Measurements from ENCODE around the gene ZBED2. TPM values are rescaled to one million over a fixed set of nuclear protein-coding genes. Genes with fewer than 3 reads are reported as not detected.
A peak's percentile ranks its signal among the peaks of the same experiment; 100 is the strongest.

ZBED2 gene
- total and polyA plus RNA-seq, 2 donors (not counting 3 experiments of a cell fraction or from before 2014, with no cell fraction given), result not detected

- TF ChIP-seq FOS (IDR thresholded peaks at IDR 0.05; ENCODE audit: borderline replicate concordance, insufficient read depth, low read length) (no peak), POLR2AphosphoS5 (IDR thresholded peaks at IDR 0.05; ENCODE audit: insufficient read depth, low read depth, low read length) (no peak), EZH2 (IDR thresholded peaks at IDR 0.05; ENCODE audit: borderline replicate concordance, low read depth, low read length, severe bottlenecking) (no peak)
- Histone ChIP-seq H3K36me3 (ENCODE audit: control insufficient read depth in 2 of 2, extremely low read depth in 1 of 2, insufficient read depth in 2 of 2, low read length in 2 of 2) (no peaks in the 10 kb centered on the region), H3K9ac (replicated peaks; ENCODE audit: extremely low read depth, insufficient read depth, low read length) (no peak overlapping the region), H2AFZ (ENCODE audit: low read depth, low read length) (no peak overlapping the region), H3K79me2 (ENCODE audit: control insufficient read depth, insufficient read depth, low read length) (no peaks in the 10 kb centered on the region), H3K4me1 (ENCODE audit: control insufficient read depth, extremely low read depth, insufficient read depth, low read length) (no peaks in the 10 kb centered on the region), H3K4me3 (replicated peaks in 1 of 3; ENCODE audit: insufficient read depth in 1 of 3, low read depth in 1 of 3, low read length in 3 of 3) (no peak overlapping the region), H3K27ac (ENCODE audit: insufficient read depth, low read depth, low read length) (no peak overlapping the region), H3K9me3 (replicated peaks; ENCODE audit: control insufficient read depth, insufficient read depth, low read length) (no peaks in the 10 kb centered on the region), H3K4me2 (ENCODE audit: insufficient read depth, low read length) (no peak overlapping the region), H3K9me1 (replicated peaks; ENCODE audit: control insufficient read depth, extremely low read depth, insufficient read depth, low read length) (no peaks in the 10 kb centered on the region), H3K27me3 (ENCODE audit: control insufficient read depth in 2 of 2, insufficient read depth in 2 of 2, low read length in 2 of 2) (no peaks in the 10 kb centered on the region), H4K20me1 (replicated peaks; ENCODE audit: control insufficient read depth, extremely low read depth, insufficient read depth, low read length) (no peaks in the 10 kb centered on the region)
- DNase-seq (ENCODE audit: low read depth, low spot score) (no peak), FAIRE-seq (no peak)
- dilution Hi-C loops (cut with MboI; ENCODE audit: extremely low pct_ligation_motif_present, low sequenced_read_pairs) (no loop called here), intact Hi-C loops (cut with micrococcal nuclease) (no loop called here)
- BruUV-seq (replicated peaks), result no TSS peak
- ChIA-PET POLR2A (no interaction called here), CTCF (no interaction called here)
Measured at GRCh38 chr3:111571907-111572460, 23.2 kb downstream of the ZBED2 start.

- intact Hi-C loops (cut with micrococcal nuclease) (no loop called here), dilution Hi-C loops (cut with MboI; ENCODE audit: extremely low pct_ligation_motif_present, low sequenced_read_pairs) (no loop called here)
- no peaks in the 10 kb centered on the region for H3K9me1 ChIP-seq (replicated peaks; ENCODE audit: control insufficient read depth, extremely low read depth, insufficient read depth, low read length)
- H3K4me2 ChIP-seq (ENCODE audit: insufficient read depth, low read length), result no peak overlapping the region
- no peaks in the 10 kb centered on the region for H4K20me1 ChIP-seq (replicated peaks; ENCODE audit: control insufficient read depth, extremely low read depth, insufficient read depth, low read length)
- DNase-seq (ENCODE audit: low read depth, low spot score) (no peak), FAIRE-seq (no peak)
- no peaks in the 10 kb centered on the region for H3K4me1 ChIP-seq (ENCODE audit: control insufficient read depth, extremely low read depth, insufficient read depth, low read length)
- no peak overlapping the region for H3K9ac ChIP-seq (replicated peaks; ENCODE audit: extremely low read depth, insufficient read depth, low read length)
- CTCF ChIA-PET, result no interaction called here
- no TSS peak for BruUV-seq (replicated peaks)
- TF ChIP-seq POLR2AphosphoS5 (IDR thresholded peaks at IDR 0.05; ENCODE audit: insufficient read depth, low read depth, low read length), result no peak
- TF ChIP-seq JUN (IDR thresholded peaks at IDR 0.05; ENCODE audit: borderline replicate concordance, insufficient read depth, insufficient read length, low read depth), result peak; percentile 5
- no peak overlapping the region for H2AFZ ChIP-seq (ENCODE audit: low read depth, low read length)
- no peaks in the 10 kb centered on the region for H3K27me3 ChIP-seq (ENCODE audit: control insufficient read depth in 2 of 2, insufficient read depth in 2 of 2, low read length in 2 of 2)
- H3K9me3 ChIP-seq (replicated peaks; ENCODE audit: control insufficient read depth, insufficient read depth, low read length), result no peaks in the 10 kb centered on the region
- no peaks in the 10 kb centered on the region for H3K36me3 ChIP-seq (ENCODE audit: control insufficient read depth in 2 of 2, extremely low read depth in 1 of 2, insufficient read depth in 2 of 2, low read length in 2 of 2)
- no peaks in the 10 kb centered on the region for H3K79me2 ChIP-seq (ENCODE audit: control insufficient read depth, insufficient read depth, low read length)
- no peak overlapping the region for H3K4me3 ChIP-seq (replicated peaks in 1 of 3; ENCODE audit: insufficient read depth in 1 of 3, low read depth in 1 of 3, low read length in 3 of 3)
- H3K27ac ChIP-seq (ENCODE audit: insufficient read depth, low read depth, low read length), result no peak overlapping the region
- POLR2A ChIA-PET, result no interaction called here
Measured at GRCh38 chr3:111571282-111571681, 23.9 kb downstream of the ZBED2 start.

Data from endothelial cell of umbilical vein (primary cell).